GM12878 (cell line): ENCODE measurements around the gene BEST4. TPM values are rescaled to one million over a fixed set of nuclear protein-coding genes. Genes with fewer than 3 reads are reported as not detected.

Experiments
- BCLAF1 ChIP-seq: fragments of 450-650 bp; IDR thresholded peaks from 2 replicates; pipeline ENCODE4 v1.6.1; 2017; ENCODE audit warnings: antibody characterized with exemption, mild to moderate bottlenecking, moderate library complexity
- CHD2 ChIP-seq: IDR thresholded peaks from 2 replicates; pipeline ENCODE4 v1.6.1; 2011; ENCODE audit warnings: low read depth, low read length, improper control_type of control experiment, borderline replicate concordance
- CREB1 ChIP-seq: IDR thresholded peaks from 2 replicates; pipeline ENCODE4 v1.6.1; 2012; ENCODE audit warnings: low read depth, mild to moderate bottlenecking, inconsistent platforms
- CUX1 ChIP-seq: IDR thresholded peaks from 2 replicates; pipeline ENCODE4 v1.6.1; 2012; ENCODE audit warnings: improper control_type of control experiment, low read depth, low read length; ENCODE audit not compliant: insufficient replicate concordance
- EED ChIP-seq: sonication (generic); IDR thresholded peaks from 2 replicates; pipeline ENCODE4 v1.6.1; 2016; ENCODE audit warnings: antibody characterized with exemption, low read depth
- GATAD2B ChIP-seq: fragments of 450-650 bp; conservative IDR thresholded peaks from 2 replicates; pipeline ENCODE4 v1.6.1; 2017; ENCODE audit warnings: low read depth, mild to moderate bottlenecking, moderate library complexity
- HSF1 ChIP-seq: fragments of 150-350 bp; IDR thresholded peaks from 2 replicates; pipeline ENCODE4 v1.6.1; 2014; ENCODE audit warnings: mild to moderate bottlenecking, low read depth, low read length
- IKZF1 ChIP-seq: fragments of 450-650 bp; conservative IDR thresholded peaks from 2 replicates; pipeline ENCODE4 v1.6.1; 2017; ENCODE audit warnings: antibody characterized with exemption, mild to moderate bottlenecking
- MEF2A ChIP-seq: IDR thresholded peaks from 2 replicates; pipeline ENCODE4 v1.6.1; 2011; ENCODE audit warnings: low read depth, mild to moderate bottlenecking, low read length, moderate library complexity; ENCODE audit not compliant: insufficient read depth
- MLLT1 ChIP-seq: fragments of 450-650 bp; IDR thresholded peaks from 2 replicates; pipeline ENCODE4 v1.6.1; 2016; ENCODE audit warnings: mild to moderate bottlenecking
- MYB ChIP-seq: fragments of 150-350 bp; IDR thresholded peaks from 2 replicates; pipeline ENCODE4 v1.6.1; 2014; ENCODE audit warnings: mild to moderate bottlenecking, low read depth, low read length, borderline replicate concordance
- MYC ChIP-seq: IDR thresholded peaks from 2 replicates; pipeline ENCODE4 v1.6.1; 2011; ENCODE audit warnings: mild to moderate bottlenecking, low read length, moderate library complexity, inconsistent platforms; ENCODE audit not compliant: insufficient read depth, insufficient replicate concordance, insufficient read length, severe bottlenecking
- NBN ChIP-seq: fragments of 450-650 bp; IDR thresholded peaks from 2 replicates; pipeline ENCODE4 v1.6.1; 2016
- NR2F1 ChIP-seq: fragments of 450-650 bp; conservative IDR thresholded peaks from 2 replicates; pipeline ENCODE4 v1.6.1; 2017; ENCODE audit warnings: mild to moderate bottlenecking
- NRF1 ChIP-seq: conservative IDR thresholded peaks from 2 replicates; pipeline ENCODE4 v1.6.1; 2011; ENCODE audit warnings: mild to moderate bottlenecking, low read depth, low read length, improper control_type of control experiment
- POLR2A ChIP-seq: IDR thresholded peaks from 2 replicates; pipeline ENCODE4 v1.6.1; 2011; ENCODE audit warnings: low read depth, mild to moderate bottlenecking, low read length
- RB1 ChIP-seq: fragments of 450-650 bp; formaldehyde crosslinking; IDR thresholded peaks from 2 replicates; pipeline ENCODE4 v1.6.1; 2017; ENCODE audit warnings: mild to moderate bottlenecking, borderline replicate concordance
- SIX5 ChIP-seq: IDR thresholded peaks from 2 replicates; pipeline ENCODE4 v1.6.1; 2011; ENCODE audit warnings: mild to moderate bottlenecking, low read depth, low read length, moderate library complexity; ENCODE audit not compliant: severe bottlenecking
- polyA plus RNA-seq, 11 experiments: library from polyadenylated mRNA; depleted of rRNA in 4 of 11; unstranded in 6 of 11; stranded (reverse) in 5 of 11; fragments of >200 nt; fragmentation: Nextera tagmentation in 4 of 11; fragmentation: Illumina TruSeq in 1 of 11; extraction: Ambion mirVana in 4 of 11; extraction: Trizol in 1 of 11; gene quantifications; 1 replicate in 1 of 11; 2 replicates in 10 of 11; pipeline versions ENCODE4 v1.2.1 to v1.2.3, GENCODE V29; 2011 to 2016; ENCODE audit warnings: inconsistent platforms in 2 of 11, missing spikeins in 2 of 11, low read depth in 1 of 11
- total RNA-seq, 4 experiments: library from RNA; depleted of rRNA in 3 of 4; stranded (reverse); fragments of >200 nt in 3 of 4; fragmentation: Illumina TruSeq in 1 of 4; extraction: Trizol in 1 of 4; gene quantifications; 2 replicates each; pipeline versions ENCODE4 v1.2.1 to v1.2.3, GENCODE V29; 2013 to 2021

BEST4 gene
- total and polyA plus RNA-seq, 10 of the 15 experiments (the other 5 are each of a cell fraction or from before 2014, with no cell fraction given) = 0.06 to 1.3 (median 0.42) TPM

- TF ChIP-seq HSF1 (no peak), MYC (no peak), NR2F1 (0 out of 2 replicates have a peak, but pooled peaks have one; percentile 51), RB1 (no peak), MYB (no peak), CUX1 (no peak), CREB1 (peak; percentile 97), CHD2 (no peak; the same call in 1 of the 2 replicates), BCLAF1 (no peak), NRF1 (0 out of 2 replicates have a peak, but pooled peaks have one; percentile 30), IKZF1 (peak; percentile 89), MEF2A (no peak), MLLT1 (peak; percentile 30; the same call in 1 of the 2 replicates), EED (no peak; the same call in 1 of the 2 replicates), GATAD2B (peak; percentile 60; the same call in 1 of the 2 replicates), NBN (peak; percentile 75; the same call in 1 of the 2 replicates), SIX5 (no peak), POLR2A (peak; percentile 82)
Measured at GRCh38 chr1:44739307-44740178, 48.4 kb downstream of the BEST4 start, which contains the start of gene KIF2C (continued).
